Peyer's patch (tissue), 4 donors: Measurements from ENCODE around the gene H2AZ2. TPM values are rescaled to one million over a fixed set of nuclear protein-coding genes. Genes with fewer than 3 reads are reported as not detected.
A peak's percentile ranks its signal among the peaks of the same experiment; 100 is the strongest.

ENCODE experiments used
- DNase-seq, 3 donors: peaks; one replicate each; pipeline ENCODE4 v3.0.0-alpha.2; 2017 to 2019
- H3K27ac ChIP-seq, 4 donors: fragments of 200-600 bp; sonication (generic); one replicate each; pipeline ENCODE4 v1.5.1; 2016 to 2019
- H3K27me3 ChIP-seq, 2 donors: fragments of 200-600 bp; sonication (generic); one replicate each; pipeline ENCODE4 v1.5.1; 2019
- H3K36me3 ChIP-seq, 3 donors: fragments of 200-600 bp; sonication (generic); one replicate each; pipeline ENCODE4 v1.5.1; 2016 to 2019
- H3K4me1 ChIP-seq, 4 donors: fragments of 200-600 bp; sonication (generic); one replicate each; pipeline ENCODE4 v1.5.1; 2016 to 2019
- H3K4me3 ChIP-seq, 4 donors: fragments of 200-600 bp; sonication (generic); 1 replicate in 3 of 4; 2 replicates in 1 of 4; pipeline ENCODE4 v1.5.1; 2016 to 2019; ENCODE audit warnings: mild to moderate bottlenecking in 1 of 4
- H3K9me3 ChIP-seq, 4 donors: fragments of 200-600 bp; sonication (generic); one replicate each; pipeline ENCODE4 v1.5.1; 2016 to 2019; ENCODE audit warnings: mild to moderate bottlenecking in 1 of 4
- POLR2A ChIP-seq, 2 donors: fragments of 450-650 bp; IDR thresholded peaks; one replicate each; pipeline ENCODE4 v1.5.1; 2017; ENCODE audit warnings: antibody characterized with exemption in 2 of 2, mild to moderate bottlenecking in 2 of 2, moderate library complexity in 2 of 2
- total RNA-seq, 4 donors: library from RNA; depleted of rRNA; stranded (reverse); fragments of >200 nt; gene quantifications; one replicate each; pipeline ENCODE4 v1.1.0, GENCODE V29; 2016
- TF ChIP-seq, protein P1 (sequence below), 6 experiments: fragments of 450-650 bp in 4 of 6; fragments of 200-600 bp in 2 of 6; sonication (generic) in 1 of 6; IDR thresholded peaks; one replicate each; pipeline ENCODE4 v1.5.1; 2017 to 2019; ENCODE audit warnings: antibody characterized with exemption in 6 of 6, mild to moderate bottlenecking in 3 of 6, moderate library complexity in 1 of 6

H2AZ2 gene
- total RNA-seq, result 10 to 100 TPM; 67.7 to 83.2 (median 74.3) TPM

DNA sequence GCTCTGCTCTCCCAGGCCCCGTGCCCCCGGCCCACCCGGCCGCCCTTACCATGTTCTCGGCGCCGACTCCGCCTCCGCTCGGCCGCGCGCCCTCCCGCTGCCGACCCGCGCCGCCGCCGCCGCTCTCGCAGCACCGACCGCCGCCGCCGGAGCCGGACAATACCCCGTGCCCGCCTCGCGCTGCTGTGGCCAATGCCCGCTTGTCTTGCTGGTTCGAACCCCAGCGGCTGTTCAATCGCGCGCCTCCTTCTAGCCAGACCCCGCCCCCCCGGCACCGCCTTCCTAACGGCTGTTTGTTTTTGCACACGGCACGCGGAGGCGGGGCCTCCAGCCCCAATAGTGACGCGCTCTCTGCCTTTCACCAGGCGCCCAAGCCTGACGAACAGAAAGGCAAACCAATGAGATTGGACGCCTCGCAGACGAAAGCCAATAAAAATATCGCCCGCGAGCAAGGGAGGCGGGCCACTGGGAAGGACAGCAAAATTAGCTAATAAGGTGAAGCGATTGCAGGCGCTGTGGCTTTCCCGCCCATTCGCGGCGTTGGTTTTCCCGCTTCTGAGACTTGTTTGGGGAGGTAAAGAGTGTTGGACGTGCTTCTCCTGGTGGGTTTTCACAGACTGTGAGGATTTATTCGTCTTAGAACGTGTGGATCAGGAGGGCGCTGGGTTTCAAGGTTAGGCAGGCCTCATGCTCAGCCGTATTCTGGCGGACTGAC lies at the start of gene H2AZ2:
H2AZ2 (minus strand) TSS at position 168 of the 715 bp plus-strand sequence; CDS start at position 52, 116 bp downstream.
- Histone ChIP-seq H3K27me3 (no peaks in the 10 kb centered on the region), H3K4me3 (peak within 1 kb of the TSS; percentile 80 to 92 (median 84)), H3K36me3 (no peaks in the 10 kb centered on the region), H3K4me1 (peaks cover 0 to 18% (median 4%) of the 10 kb centered on the region in 4 donors), H3K27ac (peak within 1 kb of the TSS; percentile 98 to 99 (median 99)), H3K9me3 (no peaks in the 10 kb centered on the region)
- DNase-seq, result peak; percentile 100
- TF ChIP-seq, protein P1, sequence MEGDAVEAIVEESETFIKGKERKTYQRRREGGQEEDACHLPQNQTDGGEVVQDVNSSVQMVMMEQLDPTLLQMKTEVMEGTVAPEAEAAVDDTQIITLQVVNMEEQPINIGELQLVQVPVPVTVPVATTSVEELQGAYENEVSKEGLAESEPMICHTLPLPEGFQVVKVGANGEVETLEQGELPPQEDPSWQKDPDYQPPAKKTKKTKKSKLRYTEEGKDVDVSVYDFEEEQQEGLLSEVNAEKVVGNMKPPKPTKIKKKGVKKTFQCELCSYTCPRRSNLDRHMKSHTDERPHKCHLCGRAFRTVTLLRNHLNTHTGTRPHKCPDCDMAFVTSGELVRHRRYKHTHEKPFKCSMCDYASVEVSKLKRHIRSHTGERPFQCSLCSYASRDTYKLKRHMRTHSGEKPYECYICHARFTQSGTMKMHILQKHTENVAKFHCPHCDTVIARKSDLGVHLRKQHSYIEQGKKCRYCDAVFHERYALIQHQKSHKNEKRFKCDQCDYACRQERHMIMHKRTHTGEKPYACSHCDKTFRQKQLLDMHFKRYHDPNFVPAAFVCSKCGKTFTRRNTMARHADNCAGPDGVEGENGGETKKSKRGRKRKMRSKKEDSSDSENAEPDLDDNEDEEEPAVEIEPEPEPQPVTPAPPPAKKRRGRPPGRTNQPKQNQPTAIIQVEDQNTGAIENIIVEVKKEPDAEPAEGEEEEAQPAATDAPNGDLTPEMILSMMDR (IDR thresholded peaks at IDR 0.05), result peak in 2 of 6 experiments; percentile 7 to 9
- TF ChIP-seq POLR2A (IDR thresholded peaks at IDR 0.05), result peak; percentile 69 to 93

DNA sequence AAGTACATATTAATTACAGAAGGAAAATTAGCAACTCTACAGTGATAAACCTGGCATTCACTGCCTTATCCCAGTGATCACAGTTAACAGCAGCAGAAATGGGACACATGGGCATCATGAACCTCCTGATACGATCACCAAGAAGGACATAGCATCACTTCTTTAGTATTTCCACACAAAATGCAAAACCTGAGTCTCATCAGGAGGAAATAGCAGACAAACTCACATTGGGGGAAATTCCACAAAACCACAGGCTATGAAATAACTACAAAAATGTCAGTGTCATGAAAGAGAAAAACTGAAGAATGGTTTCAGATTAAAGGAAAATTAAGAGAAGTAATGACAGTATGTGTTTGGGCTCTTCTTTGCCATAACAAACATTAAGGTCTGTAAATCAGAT lies 49.4 kb upstream of the H2AZ2 start:
- no peak overlapping the region for H3K27ac ChIP-seq
- no peaks in the 10 kb centered on the region for H3K4me1 ChIP-seq
- no peaks in the 10 kb centered on the region for H3K27me3 ChIP-seq
- no peaks in the 10 kb centered on the region for H3K9me3 ChIP-seq
- H3K36me3 ChIP-seq, result no peaks in the 10 kb centered on the region
- no peak for DNase-seq
- TF ChIP-seq, protein P1 (IDR thresholded peaks at IDR 0.05), result no peak
- no peak for TF ChIP-seq POLR2A (IDR thresholded peaks at IDR 0.05)
- no peak overlapping the region for H3K4me3 ChIP-seq

GRCh38 chr7:44894888-44895580 lies 47.1 kb upstream of the H2AZ2 start:
- no peaks in the 10 kb centered on the region for H3K4me1 ChIP-seq
- TF ChIP-seq, protein P1 (IDR thresholded peaks at IDR 0.05), result no peak
- TF ChIP-seq POLR2A (IDR thresholded peaks at IDR 0.05), result no peak
- H3K27me3 ChIP-seq, result no peaks in the 10 kb centered on the region
- DNase-seq, result no peak
- H3K36me3 ChIP-seq, result no peaks in the 10 kb centered on the region
- no peaks in the 10 kb centered on the region for H3K9me3 ChIP-seq
- no peak overlapping the region for H3K27ac ChIP-seq
- no peak overlapping the region for H3K4me3 ChIP-seq

DNA sequence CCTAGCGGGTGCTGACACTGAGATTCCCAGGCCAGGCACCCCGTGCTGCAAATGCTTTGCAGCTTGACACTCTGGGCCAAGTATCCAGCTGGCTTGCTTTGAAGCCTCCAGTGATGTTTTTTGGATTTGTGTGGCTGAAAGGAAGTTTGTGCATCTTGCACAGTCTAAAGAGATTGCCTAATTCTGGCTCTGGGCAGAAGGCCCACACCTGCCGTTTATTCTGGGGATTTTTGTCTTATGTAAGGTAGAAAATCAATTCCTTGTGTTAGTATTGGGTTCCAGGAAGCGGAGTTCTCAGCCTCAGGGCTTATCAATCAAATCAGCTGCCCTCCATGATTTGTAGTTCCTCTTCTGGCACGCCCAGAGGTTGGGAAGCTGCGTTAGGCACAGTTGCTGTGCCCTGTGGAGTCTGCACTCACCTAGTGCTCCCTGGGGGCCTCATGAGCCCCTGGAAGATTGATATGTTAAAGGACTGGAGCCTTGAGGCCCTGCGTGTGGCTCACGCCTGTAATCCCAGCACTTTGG lies 45.9 kb upstream of the H2AZ2 start:
- H3K27ac ChIP-seq, result no peak overlapping the region
- DNase-seq, result no peak
- no peaks in the 10 kb centered on the region for H3K36me3 ChIP-seq
- no peak overlapping the region for H3K4me3 ChIP-seq
- no peaks in the 10 kb centered on the region for H3K4me1 ChIP-seq
- H3K9me3 ChIP-seq, result no peaks in the 10 kb centered on the region
- TF ChIP-seq POLR2A (IDR thresholded peaks at IDR 0.05), result no peak
- TF ChIP-seq, protein P1 (IDR thresholded peaks at IDR 0.05), result no peak
- H3K27me3 ChIP-seq, result no peaks in the 10 kb centered on the region

- no peaks in the 10 kb centered on the region for H3K9me3 ChIP-seq
- no peak overlapping the region for H3K4me3 ChIP-seq
- no peak for DNase-seq
- H3K36me3 ChIP-seq, result no peaks in the 10 kb centered on the region
- no peak overlapping the region for H3K27ac ChIP-seq
- no peaks in the 10 kb centered on the region for H3K27me3 ChIP-seq
- H3K4me1 ChIP-seq, result no peaks in the 10 kb centered on the region
- TF ChIP-seq, protein P1 (IDR thresholded peaks at IDR 0.05), result no peak
- TF ChIP-seq POLR2A (IDR thresholded peaks at IDR 0.05), result no peak
Measured at GRCh38 chr7:44891791-44892190, 43.9 kb upstream of the H2AZ2 start.
